ENCODE data around the gene PITPNB.

PITPNB gene

GRCh38 chr22:27867953-27868731, 50.9 kb downstream of the PITPNB start:
- DNase-seq (ENCODE audit: extremely low read depth, insufficient read length) = no peak
- no peak overlapping the region for H3K4me3 ChIP-seq (replicated peaks; ENCODE audit: low read depth, low read length)
- no peaks in the 10 kb centered on the region; the same call in none of the 2 replicates for H3K36me3 ChIP-seq (ENCODE audit: control insufficient read depth, insufficient read depth, low read length)
- TF ChIP-seq CTCF (IDR thresholded peaks at IDR 0.05; ENCODE audit: insufficient read depth, low read length, poor library complexity, severe bottlenecking) = no peak
- H3K27me3 ChIP-seq (replicated peaks; ENCODE audit: control insufficient read depth, insufficient read depth, low read length) = no peaks in the 10 kb centered on the region

GRCh38 chr22:27867085-27867952, 51.7 kb downstream of the PITPNB start:
- H3K27me3 ChIP-seq (replicated peaks; ENCODE audit: control insufficient read depth, insufficient read depth, low read length) = no peaks in the 10 kb centered on the region
- no peak overlapping the region for H3K4me3 ChIP-seq (replicated peaks; ENCODE audit: low read depth, low read length)
- no peaks in the 10 kb centered on the region; the same call in none of the 2 replicates for H3K36me3 ChIP-seq (ENCODE audit: control insufficient read depth, insufficient read depth, low read length)
- no peak for DNase-seq (ENCODE audit: extremely low read depth, insufficient read length)
- no peak for TF ChIP-seq CTCF (IDR thresholded peaks at IDR 0.05; ENCODE audit: insufficient read depth, low read length, poor library complexity, severe bottlenecking)

GRCh38 chr22:27866135-27867084, 52.6 kb downstream of the PITPNB start:
- no peak for TF ChIP-seq CTCF (IDR thresholded peaks at IDR 0.05; ENCODE audit: insufficient read depth, low read length, poor library complexity, severe bottlenecking)
- no peak overlapping the region for H3K4me3 ChIP-seq (replicated peaks; ENCODE audit: low read depth, low read length)
- DNase-seq (ENCODE audit: extremely low read depth, insufficient read length) = no peak
- no peaks in the 10 kb centered on the region for H3K27me3 ChIP-seq (replicated peaks; ENCODE audit: control insufficient read depth, insufficient read depth, low read length)
- peaks cover 1% of the 10 kb centered on the region for H3K36me3 ChIP-seq (ENCODE audit: control insufficient read depth, insufficient read depth, low read length)

- Histone ChIP-seq H3K4me3 (replicated peaks; ENCODE audit: low read depth, low read length) (no peak overlapping the region), H3K27me3 (replicated peaks; ENCODE audit: control insufficient read depth, insufficient read depth, low read length) (no peaks in the 10 kb centered on the region), H3K36me3 (ENCODE audit: control insufficient read depth, insufficient read depth, low read length) (peaks cover 1% of the 10 kb centered on the region; the same call in 1 of the 2 replicates)
- no peak for TF ChIP-seq CTCF (IDR thresholded peaks at IDR 0.05; ENCODE audit: insufficient read depth, low read length, poor library complexity, severe bottlenecking)
- no peak for DNase-seq (ENCODE audit: extremely low read depth, insufficient read length)
These were observed 53.6 kb downstream of the PITPNB start for GRCh38 chr22:27865496-27865895.

GRCh38 chr22:27863556-27863955, 55.5 kb downstream of the PITPNB start:
- no peak overlapping the region for H3K4me3 ChIP-seq (replicated peaks; ENCODE audit: low read depth, low read length)
- DNase-seq (ENCODE audit: extremely low read depth, insufficient read length) = no peak
- no peak for TF ChIP-seq CTCF (IDR thresholded peaks at IDR 0.05; ENCODE audit: insufficient read depth, low read length, poor library complexity, severe bottlenecking)
- H3K36me3 ChIP-seq (ENCODE audit: control insufficient read depth, insufficient read depth, low read length) = peaks cover 5% of the 10 kb centered on the region
- H3K27me3 ChIP-seq (replicated peaks; ENCODE audit: control insufficient read depth, insufficient read depth, low read length) = no peaks in the 10 kb centered on the region
